T-helper 2 cell (primary cell): ENCODE measurements around the gene LRRC2.
"Not testable (repeated sequence)": the region's sequence is repeated elsewhere in the genome, so short reads cannot be mapped to it uniquely, and the experiment has no call there.

Experiments
- DNase-seq, 5 experiments: peaks; one replicate each; pipeline versions ENCODE4 v3.0.0 to v3.0.0-alpha.2; 2012 to 2022

LRRC2 gene

GRCh38 chr3:46495901-46496456, 70.1 kb downstream of the LRRC2 start:
- DNase-seq, result no peak

DNA sequence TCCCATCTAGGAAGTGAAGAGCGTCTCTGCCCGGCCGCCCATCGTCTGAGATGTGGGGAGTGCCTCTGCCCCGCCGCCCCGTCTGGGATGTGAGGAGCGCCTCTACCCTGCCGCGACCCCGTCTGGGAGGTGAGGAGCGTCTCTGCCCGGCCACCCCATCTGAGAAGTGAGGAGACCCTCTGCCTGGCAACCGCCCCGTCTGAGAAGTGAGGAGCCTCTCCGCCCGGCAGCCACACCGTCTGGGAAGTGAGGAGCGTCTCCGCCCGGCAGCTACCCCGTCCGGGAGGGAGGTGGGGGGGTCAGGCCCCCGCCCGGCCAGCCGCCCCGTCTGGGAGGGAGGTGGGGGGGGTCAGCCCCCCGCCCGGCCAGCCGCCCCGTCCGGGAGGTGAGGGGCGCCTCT, 71.6 kb downstream of the LRRC2 start:
- DNase-seq, result not testable (repeated sequence)

- DNase-seq, result no peak
These were observed 73.1 kb downstream of the LRRC2 start for GRCh38 chr3:46492890-46493547.

- DNase-seq, result no peak
These were observed 74.7 kb downstream of the LRRC2 start for GRCh38 chr3:46491089-46492070.

GRCh38 chr3:46490338-46491084, 75.6 kb downstream of the LRRC2 start:
- DNase-seq, result no peak

- peak in 1 of 5 experiments; percentile 7 for DNase-seq
These were observed 76.2 kb downstream of the LRRC2 start for GRCh38 chr3:46489875-46490274.

DNA sequence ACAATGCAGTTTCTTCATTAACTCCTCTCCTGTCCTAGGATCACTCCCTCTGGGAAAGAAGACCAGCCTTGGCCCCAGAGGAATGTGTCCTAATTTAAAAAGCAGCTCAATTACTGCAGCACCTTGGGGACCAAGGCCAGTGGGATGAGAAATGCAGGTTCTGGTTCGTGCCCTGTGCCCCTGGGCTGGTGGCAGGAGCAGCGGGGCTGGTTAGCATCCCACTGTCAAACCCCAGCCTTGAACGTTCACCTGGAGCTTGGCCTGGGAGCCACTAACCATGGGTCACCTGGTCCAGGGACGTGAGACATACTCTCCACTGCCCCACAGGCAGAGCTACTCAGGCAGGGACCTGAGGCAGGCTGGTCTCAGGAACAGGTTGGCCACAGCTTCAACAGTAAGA, 76.7 kb downstream of the LRRC2 start:
- no peak for DNase-seq

DNA sequence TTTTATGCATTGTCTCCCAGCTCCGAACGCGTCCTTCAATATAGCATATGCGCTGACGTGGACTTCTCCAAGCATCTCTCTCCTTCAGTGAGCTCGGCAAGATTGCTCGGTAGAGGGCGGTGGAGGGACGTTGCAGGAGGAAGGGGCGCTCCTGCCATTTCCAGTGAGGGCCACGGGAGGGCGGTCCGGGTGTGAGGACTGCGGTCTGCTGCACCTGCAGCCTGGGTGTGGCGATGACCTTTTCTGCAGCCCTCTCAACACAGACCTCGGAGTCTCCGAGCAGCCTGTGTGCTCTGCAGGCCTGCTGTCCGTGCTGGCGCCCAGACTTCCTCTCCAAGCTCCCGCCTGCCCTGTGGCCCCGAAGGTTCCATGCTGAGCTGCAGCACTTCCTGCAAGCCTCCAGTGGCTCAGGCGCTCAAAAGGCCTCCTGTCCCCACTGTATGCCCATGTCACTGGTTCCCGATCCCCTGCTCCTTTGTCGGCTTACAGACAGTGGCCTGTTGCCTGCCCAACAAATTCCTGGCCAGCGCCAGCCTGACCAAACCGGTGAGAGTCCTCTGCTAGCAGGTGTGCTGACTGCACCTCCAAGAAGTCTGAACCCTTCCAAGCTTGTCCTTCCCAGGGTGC, 77.3 kb downstream of the LRRC2 start:
- DNase-seq, result peak; percentile 74 to 91 (median 83)

- DNase-seq, result no peak
These were observed 80.3 kb downstream of the LRRC2 start for GRCh38 chr3:46485779-46486175.

- no peak for DNase-seq
These were observed 81.0 kb downstream of the LRRC2 start for GRCh38 chr3:46484911-46485778.

DNA sequence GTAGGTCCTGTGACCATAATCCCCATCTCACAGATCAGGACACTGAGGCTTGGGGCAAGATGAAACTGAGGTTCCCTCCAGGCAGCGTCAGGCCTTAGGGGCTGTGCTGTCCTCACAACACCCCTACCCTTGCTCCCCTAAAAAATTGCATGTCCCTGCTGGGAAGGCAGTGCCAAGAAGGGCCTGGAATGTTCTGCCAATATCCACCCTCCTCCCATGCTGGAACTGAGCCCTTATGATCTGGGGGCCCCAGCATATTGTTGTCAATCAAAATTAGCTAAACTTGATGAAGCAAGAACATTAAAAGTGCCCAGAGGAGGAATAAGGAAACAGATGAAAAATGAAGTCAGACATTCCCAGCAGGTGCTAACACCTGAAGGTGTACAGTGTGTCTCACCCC, 81.7 kb downstream of the LRRC2 start:
- DNase-seq, result no peak

DNA sequence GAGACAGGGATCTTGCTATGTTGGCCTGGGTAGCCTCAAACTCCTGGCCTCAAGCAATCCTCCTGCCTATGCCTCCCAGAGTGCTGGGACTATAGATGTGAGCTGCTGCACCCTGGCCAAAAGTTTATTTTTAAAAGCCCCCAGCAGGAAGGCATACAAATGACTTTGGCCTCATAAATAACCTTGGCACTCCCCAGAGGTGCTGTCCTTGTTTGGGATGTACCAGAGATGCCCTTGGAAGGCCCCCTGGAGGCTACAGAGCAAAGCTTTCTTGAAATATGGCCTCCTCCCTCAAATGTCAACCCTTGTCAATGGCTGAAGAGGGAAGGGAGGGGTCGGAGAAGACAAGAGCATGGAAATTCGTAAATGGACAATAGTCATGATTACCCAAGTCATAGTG, 82.3 kb downstream of the LRRC2 start:
- DNase-seq, result no peak

DNA sequence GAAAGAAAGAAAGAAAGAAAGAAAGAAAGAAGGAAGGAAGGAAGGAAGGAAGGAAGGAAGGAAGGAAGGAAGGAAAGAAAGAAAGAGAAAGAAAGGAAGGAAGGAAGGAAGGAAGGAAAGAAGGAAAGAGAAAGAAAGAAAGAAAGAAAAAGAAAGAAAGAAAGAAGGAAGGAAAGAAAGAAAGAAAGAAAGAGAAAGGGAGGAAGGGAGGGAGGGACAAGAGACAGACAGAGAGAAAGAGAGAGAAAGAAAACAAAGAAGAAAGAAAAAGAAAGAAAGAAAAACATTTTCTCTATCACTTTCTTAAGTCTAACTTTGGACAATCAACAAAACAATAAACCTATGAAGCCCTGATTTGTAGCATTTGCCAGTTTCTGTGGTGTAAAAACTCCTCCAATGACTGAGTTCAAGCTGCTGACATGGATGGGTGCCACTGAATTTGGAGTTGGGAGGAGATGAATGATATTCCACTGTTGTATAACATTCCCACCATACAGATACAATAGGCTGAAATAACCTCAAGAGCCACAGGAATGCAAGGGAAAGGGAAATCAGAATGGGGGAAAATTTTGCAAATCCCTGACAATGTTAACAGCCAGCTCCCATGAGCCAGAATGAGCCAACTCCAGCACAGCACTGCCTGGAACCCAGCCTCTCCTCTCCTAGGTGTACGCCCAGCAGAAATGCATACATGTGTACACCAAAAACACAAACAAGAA, 83.3 kb downstream of the LRRC2 start:
- no peak for DNase-seq

DNA sequence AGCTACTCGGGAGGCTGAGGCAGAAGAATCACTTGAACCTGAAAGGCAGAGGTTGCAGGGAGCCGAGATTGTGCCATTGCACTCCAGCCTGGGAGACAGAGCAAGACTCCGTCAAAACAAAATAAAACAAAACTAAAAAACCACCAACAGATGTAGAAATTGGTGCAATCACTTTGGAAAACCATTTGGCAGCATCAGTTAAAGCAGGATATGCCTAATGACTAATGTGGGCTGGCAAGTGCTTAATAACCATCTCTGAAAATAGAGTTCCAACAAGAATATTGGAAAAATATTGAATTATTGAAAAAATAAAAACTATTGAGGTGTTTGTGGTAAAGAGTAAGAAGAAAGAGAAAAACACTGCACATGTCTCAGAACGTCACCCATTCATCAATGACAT, 84.5 kb downstream of the LRRC2 start:
- no peak for DNase-seq

- DNase-seq, result no peak
These were observed 85.5 kb downstream of the LRRC2 start for GRCh38 chr3:46480491-46481195.

- no peak for DNase-seq
These were observed 86.4 kb downstream of the LRRC2 start for GRCh38 chr3:46479696-46480095.

DNA sequence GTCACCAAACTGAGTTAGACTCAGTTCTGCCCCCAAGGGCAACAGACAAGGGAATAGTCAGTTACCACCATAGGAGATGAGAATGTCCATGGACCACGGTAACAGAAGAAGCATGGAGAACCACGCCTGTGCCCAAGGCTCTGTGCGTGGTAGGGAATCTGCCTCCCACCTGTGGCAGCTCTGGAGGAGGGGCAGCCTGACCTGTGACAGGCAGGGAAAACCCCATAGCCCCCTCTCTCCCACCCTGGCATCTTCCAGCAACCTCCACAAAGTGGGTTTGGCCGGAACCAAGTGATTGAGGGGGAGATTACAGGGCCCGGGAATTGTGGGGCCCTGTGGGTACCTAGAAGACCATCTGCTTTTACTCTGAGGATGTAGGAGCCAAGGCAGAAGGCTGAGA, 87.1 kb downstream of the LRRC2 start:
- DNase-seq, result no peak

GRCh38 chr3:46478341-46478740, 87.8 kb downstream of the LRRC2 start:
- DNase-seq, result no peak

DNA sequence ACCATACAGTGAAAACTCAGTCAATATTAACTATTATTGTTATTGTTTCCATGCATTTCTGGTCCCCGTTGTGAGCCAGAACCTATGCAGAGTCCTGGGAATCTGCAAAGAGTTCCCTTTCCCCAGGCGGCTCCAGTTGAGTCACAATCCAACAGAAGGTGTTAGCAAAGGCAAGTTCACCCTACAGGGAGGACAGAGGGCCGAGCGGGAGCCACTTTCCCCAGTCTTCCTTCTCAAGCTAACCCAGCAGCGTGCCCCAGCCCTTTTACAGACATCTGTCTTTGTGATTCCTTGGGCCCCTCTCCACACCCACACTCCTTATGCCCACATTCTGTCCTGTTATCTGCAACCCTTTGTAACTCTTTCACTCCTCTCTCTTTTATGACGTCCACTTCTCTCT, 88.3 kb downstream of the LRRC2 start:
- no peak for DNase-seq

DNA sequence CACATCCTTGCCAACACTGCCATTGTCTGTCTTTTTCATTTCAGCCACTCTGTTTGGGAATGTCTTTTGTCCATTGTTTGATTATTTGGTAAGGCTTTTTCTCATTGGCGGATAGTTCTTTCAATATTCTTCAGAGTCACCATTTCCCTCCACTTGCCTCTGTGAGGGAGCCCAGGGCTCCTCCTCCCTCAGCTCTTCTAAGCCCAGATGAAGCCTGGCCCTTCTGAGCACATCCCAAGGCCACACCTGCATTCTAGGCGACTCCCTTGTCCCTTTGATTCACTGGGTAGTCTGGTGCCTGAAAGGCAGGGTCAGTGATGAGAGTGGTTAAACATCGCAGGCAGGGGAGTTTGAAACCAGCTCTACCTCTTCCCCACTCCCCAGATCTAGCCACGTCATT, 89.0 kb downstream of the LRRC2 start:
- DNase-seq, result no peak
